HG02938 (cell line): Measurements from ENCODE around the gene RASGRP1.

Experiments used
- ATAC-seq: cut with Tn5 transposase; IDR thresholded peaks from one replicate; pipeline ENCODE4 v1.9.1; 2021; ENCODE audit warnings: mild to moderate bottlenecking, moderate library complexity; ENCODE audit not compliant: unreplicated experiment

The RASGRP1 gene

GRCh38 chr15:38538328-38539007 is 26.1 kb downstream of the RASGRP1 start:
- no peak for ATAC-seq

GRCh38 chr15:38536201-38536676 is 28.4 kb downstream of the RASGRP1 start:
- no peak for ATAC-seq

GRCh38 chr15:38535491-38536200 is 29.0 kb downstream of the RASGRP1 start:
- no peak for ATAC-seq

GRCh38 chr15:38534691-38535090 is 29.9 kb downstream of the RASGRP1 start:
- no peak for ATAC-seq

GRCh38 chr15:38533926-38534325 is 30.7 kb downstream of the RASGRP1 start:
- ATAC-seq, result no peak

- ATAC-seq, result no peak
Measured at GRCh38 chr15:38533416-38533915, 31.1 kb downstream of the RASGRP1 start.

GRCh38 chr15:38532728-38533127 is 31.9 kb downstream of the RASGRP1 start:
- no peak for ATAC-seq

GRCh38 chr15:38531509-38531908 is 33.1 kb downstream of the RASGRP1 start:
- ATAC-seq, result no peak

- no peak for ATAC-seq
Measured at GRCh38 chr15:38530113-38530512, 34.5 kb downstream of the RASGRP1 start.

- no peak for ATAC-seq
Measured at GRCh38 chr15:38528294-38528693, 36.3 kb downstream of the RASGRP1 start.

GRCh38 chr15:38526158-38526557 is 38.5 kb downstream of the RASGRP1 start:
- no peak for ATAC-seq

- no peak for ATAC-seq
Measured at GRCh38 chr15:38525489-38525888, 39.1 kb downstream of the RASGRP1 start.

GRCh38 chr15:38524156-38524555 is 40.5 kb downstream of the RASGRP1 start:
- no peak for ATAC-seq

GRCh38 chr15:38522922-38523321 is 41.7 kb downstream of the RASGRP1 start:
- ATAC-seq, result no peak

- ATAC-seq, result no peak
Measured at GRCh38 chr15:38521316-38521715, 43.3 kb downstream of the RASGRP1 start.

- ATAC-seq, result no peak
Measured at GRCh38 chr15:38520035-38520434, 44.6 kb downstream of the RASGRP1 start.

- no peak for ATAC-seq
Measured at GRCh38 chr15:38518084-38518483, 46.5 kb downstream of the RASGRP1 start.

GRCh38 chr15:38517312-38517975 is 47.2 kb downstream of the RASGRP1 start:
- ATAC-seq, result no peak

GRCh38 chr15:38516626-38517025 is 48.0 kb downstream of the RASGRP1 start:
- ATAC-seq, result no peak

- ATAC-seq, result peak; percentile 52
Measured at GRCh38 chr15:38514601-38515000, 50.0 kb downstream of the RASGRP1 start.

GRCh38 chr15:38512901-38513300 is 51.7 kb downstream of the RASGRP1 start:
- ATAC-seq, result no peak

GRCh38 chr15:38509152-38509551 is 55.5 kb downstream of the RASGRP1 start:
- no peak for ATAC-seq
